Stimulated activated CD4-positive, alpha-beta T cell treated with anti-CD3 and anti-CD28 coated beads, Interleukin-1b, Interleukin-23, amount 100 ng/mL, for 24 hours (primary cell): Measurements from ENCODE around the gene SERTAD2.

ENCODE experiments used
- DNase-seq, 4 experiments: peaks; one replicate each; pipeline ENCODE4 v3.0.0-alpha.2; 2020; ENCODE audit warnings: low read depth in 4 of 4, low spot score in 1 of 4

Gene SERTAD2

GRCh38 chr2:64629875-64630274, 23.8 kb downstream of the SERTAD2 start:
- no peak for DNase-seq

- no peak for DNase-seq
Measured at GRCh38 chr2:64629329-64629781, 24.4 kb downstream of the SERTAD2 start.

DNA sequence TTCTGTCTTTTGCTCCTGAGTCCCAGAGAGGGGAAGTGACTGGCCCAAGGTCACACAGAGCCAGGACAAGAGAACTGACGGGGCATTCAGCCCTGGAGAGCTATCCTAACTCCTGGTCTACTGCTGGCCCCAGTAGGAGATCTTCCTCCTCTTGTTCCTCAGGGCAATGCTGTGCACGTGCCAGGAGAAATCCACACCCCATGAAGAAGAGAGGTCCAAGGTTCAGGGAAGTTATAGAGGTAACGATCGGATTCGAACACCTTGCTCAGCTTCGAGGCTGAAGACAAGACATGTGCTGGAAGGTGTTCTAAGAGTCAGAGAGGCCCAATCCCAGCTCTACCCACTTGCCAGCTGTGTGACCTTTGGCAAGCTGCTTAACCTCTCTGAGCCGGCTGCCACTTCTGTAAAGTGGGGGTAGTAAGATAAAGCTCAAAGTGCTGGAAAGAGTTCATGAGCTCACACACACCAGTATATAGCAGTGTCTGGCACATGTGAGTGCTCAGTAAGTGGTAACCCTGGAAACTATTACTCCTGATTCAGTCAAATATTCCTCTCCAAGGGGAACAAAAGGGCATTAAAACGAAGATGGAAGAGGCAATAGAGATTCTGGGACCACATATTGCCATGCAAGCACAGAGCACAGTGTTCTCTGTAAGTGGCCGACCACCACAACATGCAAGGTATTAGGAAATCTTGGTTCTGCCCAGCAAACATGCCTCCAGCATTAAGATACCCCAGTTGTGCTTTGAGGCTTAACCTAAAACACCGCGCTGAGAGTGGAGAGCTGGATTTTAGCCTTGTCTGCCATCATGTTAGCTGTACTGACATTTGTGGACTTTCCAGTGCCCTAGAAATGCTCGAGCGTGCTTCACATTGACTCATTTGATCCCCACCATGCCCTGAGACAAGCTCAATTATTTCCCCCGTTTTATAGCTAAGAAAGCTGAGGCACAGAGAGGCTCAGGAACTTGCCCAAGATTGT, 25.6 kb downstream of the SERTAD2 start:
- no peak for DNase-seq

GRCh38 chr2:64626963-64627760, 26.6 kb downstream of the SERTAD2 start:
- DNase-seq = no peak

GRCh38 chr2:64626146-64626809, 27.4 kb downstream of the SERTAD2 start:
- DNase-seq = no peak

- DNase-seq = no peak
Measured at GRCh38 chr2:64625299-64626145, 28.2 kb downstream of the SERTAD2 start.

- DNase-seq = no peak
Measured at GRCh38 chr2:64624862-64625261, 28.9 kb downstream of the SERTAD2 start.

GRCh38 chr2:64624108-64624610, 29.6 kb downstream of the SERTAD2 start:
- DNase-seq = no peak

- no peak for DNase-seq
Measured at GRCh38 chr2:64623242-64623850, 30.4 kb downstream of the SERTAD2 start.

- DNase-seq = no peak
Measured at GRCh38 chr2:64622443-64623241, 31.1 kb downstream of the SERTAD2 start.

- DNase-seq = no peak
Measured at GRCh38 chr2:64620661-64621060, 33.1 kb downstream of the SERTAD2 start.

DNA sequence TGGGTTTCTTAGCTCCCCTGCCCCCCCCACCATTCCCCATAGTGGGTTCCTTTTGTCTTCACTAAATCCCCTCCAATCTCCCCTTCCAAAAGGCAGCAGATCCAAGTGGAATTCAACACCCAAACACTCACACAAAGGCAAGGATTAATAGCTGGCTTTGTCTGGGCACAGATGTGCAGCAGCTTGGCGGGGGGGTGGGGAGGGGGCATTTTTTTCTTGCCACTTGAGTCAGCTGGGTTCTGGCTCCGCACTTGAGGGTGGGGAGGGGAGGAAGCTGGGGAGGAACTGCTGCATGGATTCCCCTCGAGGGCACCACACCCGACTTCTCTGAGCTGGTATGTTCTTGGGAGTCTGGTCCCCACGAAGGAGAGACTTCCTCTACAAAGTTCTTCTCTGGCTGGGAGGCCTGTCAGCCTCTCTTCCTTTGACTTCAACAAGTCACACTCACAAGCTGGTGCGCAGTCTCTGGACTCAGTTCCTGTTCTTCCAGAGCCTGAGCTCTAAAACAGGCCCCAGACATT, 36.0 kb downstream of the SERTAD2 start:
- no peak for DNase-seq

GRCh38 chr2:64615844-64616536, 37.7 kb downstream of the SERTAD2 start:
- DNase-seq = no peak

- DNase-seq = no peak
Measured at GRCh38 chr2:64615192-64615763, 38.4 kb downstream of the SERTAD2 start.

GRCh38 chr2:64613276-64613675, 40.4 kb downstream of the SERTAD2 start:
- DNase-seq = no peak

GRCh38 chr2:64612575-64613195, 41.0 kb downstream of the SERTAD2 start:
- no peak for DNase-seq

- DNase-seq = no peak
Measured at GRCh38 chr2:64610316-64610855, 43.3 kb downstream of the SERTAD2 start.
